PC-9 (cell line): Measurements from ENCODE around the gene AKNAD1. TPM values are rescaled to one million over a fixed set of nuclear protein-coding genes. Genes with fewer than 3 reads are reported as not detected.

Experiments used
- BruUV-seq: library from RNA; stranded (reverse); fragments of 400-500 nt; replicated peaks from 2 replicates; lab custom pipeline; 2021; lab: Mats Ljungman, UMichigan
- CTCF ChIA-PET: fragments of 300-600 bp; sonication (Branson Sonifier 250); formaldehyde crosslinking; loops from one replicate; lab custom pipeline; 2022; ENCODE audit warnings: antibody characterized with exemption; lab: Charles Lee
- POLR2A ChIA-PET: fragments of 300-600 bp; sonication (Branson Sonifier 250); formaldehyde crosslinking; loops from one replicate; lab custom pipeline; 2022; ENCODE audit warnings: antibody characterized with exemption; ENCODE audit not compliant: unreplicated experiment; lab: Charles Lee
- DNase-seq, 2 experiments: peaks; one replicate each; pipeline versions ENCODE4 v3.0.0 to v3.0.0-alpha.2; 2015 to 2022; ENCODE audit warnings: mixed read lengths in 1 of 2
- H2AFZ ChIP-seq: fragments of 200-600 bp; sonication (generic); 2 replicates; pipeline ENCODE4 v1.8.1; 2017; ENCODE audit warnings: antibody characterized with exemption
- H3F3A ChIP-seq: fragments of 200-600 bp; sonication (generic); 2 replicates; pipeline ENCODE4 v1.8.1; 2017; ENCODE audit warnings: antibody characterized with exemption, mild to moderate bottlenecking, low read depth; ENCODE audit not compliant: insufficient read depth
- H3K27ac ChIP-seq: fragments of 200-600 bp; sonication (generic); 2 replicates; pipeline ENCODE4 v1.6.1; 2016; ENCODE audit warnings: mixed run types
- H3K27me3 ChIP-seq: fragments of 200-600 bp; sonication (generic); 2 replicates; pipeline ENCODE4 v1.6.1; 2016; ENCODE audit warnings: low read depth, mixed run types; ENCODE audit not compliant: insufficient read depth
- H3K36me3 ChIP-seq: fragments of 200-600 bp; sonication (generic); 2 replicates; pipeline ENCODE4 v1.6.1; 2016; ENCODE audit warnings: low read depth, mixed run types
- H3K4me1 ChIP-seq: fragments of 200-600 bp; sonication (generic); replicated peaks from 2 replicates; pipeline ENCODE4 v1.6.1; 2016; ENCODE audit warnings: mixed run types; ENCODE audit not compliant: insufficient read depth
- H3K4me2 ChIP-seq: fragments of 200-600 bp; sonication (generic); 2 replicates; pipeline ENCODE4 v1.6.1; 2017; ENCODE audit warnings: mixed run types
- H3K4me3 ChIP-seq: fragments of 200-600 bp; sonication (generic); 2 replicates; pipeline ENCODE4 v1.6.1; 2016; ENCODE audit warnings: mixed run types
- H3K79me2 ChIP-seq: fragments of 200-600 bp; sonication (generic); 2 replicates; pipeline ENCODE4 v1.6.1; 2017; ENCODE audit warnings: low read depth, mixed run types
- H3K9me2 ChIP-seq: fragments of 200-600 bp; sonication (generic); 2 replicates; pipeline ENCODE4 v1.8.1; 2017; ENCODE audit warnings: mild to moderate bottlenecking; ENCODE audit not compliant: insufficient read depth
- H3K9me3 ChIP-seq: fragments of 200-600 bp; sonication (generic); 2 replicates; pipeline ENCODE4 v1.8.1; 2016; ENCODE audit warnings: low read depth; ENCODE audit not compliant: insufficient read depth
- H4K20me1 ChIP-seq: fragments of 200-600 bp; sonication (generic); 2 replicates; pipeline ENCODE4 v1.8.1; 2017; ENCODE audit not compliant: insufficient read depth
- EZH2 ChIP-seq: fragments of 200-600 bp; sonication (generic); IDR thresholded peaks from 2 replicates; pipeline ENCODE4 v1.8.0; 2017; ENCODE audit warnings: antibody characterized with exemption, low read depth
- intact Hi-C: fragments of 100-400 bp; cut with micrococcal nuclease; formaldehyde crosslinking; loops from one replicate; pipeline ENCODE4 v1.10.0; 2022; ENCODE audit not compliant: unreplicated experiment
- total RNA-seq: library from RNA; stranded (reverse); gene quantifications from 2 replicates; pipeline ENCODE4 v1.2.3, GENCODE V29; 2021
- TF ChIP-seq, protein P1 (sequence below): fragments of 200-600 bp; sonication (generic); conservative IDR thresholded peaks from 2 replicates; pipeline ENCODE4 v1.6.1; 2017; ENCODE audit warnings: mixed run types, antibody characterized with exemption, mild to moderate bottlenecking, moderate library complexity

AKNAD1 gene
- total RNA-seq, 1 experiment from 2014 or later, result not detected

DNA sequence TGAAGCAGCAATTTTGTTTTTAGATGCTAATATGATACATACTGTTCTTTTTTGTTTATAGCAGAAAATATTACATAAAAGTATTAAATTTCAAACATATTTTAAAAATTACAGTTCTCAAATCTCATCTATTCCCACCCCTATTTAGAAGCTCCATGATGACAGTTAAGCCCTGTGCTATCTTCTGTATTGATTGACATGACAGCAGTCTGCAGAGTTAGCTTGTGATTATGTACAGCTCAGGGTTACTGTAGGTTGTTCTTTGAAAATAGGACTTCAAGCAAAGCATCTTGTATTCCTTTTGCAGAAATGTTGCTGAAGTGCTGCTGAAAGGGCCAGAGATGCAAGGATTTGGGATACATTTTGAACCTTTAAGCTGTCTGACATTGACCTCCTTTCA is 28.1 kb upstream of the AKNAD1 start:
- no peaks in the 10 kb centered on the region for H3K9me2 ChIP-seq
- ChIA-PET POLR2A (interaction anchor here (0.6 kb wide), 1 partner anchor 222 kb away, joined by 4 read pairs; no protein-coding TSS in a partner anchor), CTCF (no interaction called here)
- no peak overlapping the region for H3K27ac ChIP-seq
- H3K4me2 ChIP-seq, result no peak overlapping the region
- H3K79me2 ChIP-seq, result peaks cover 54% of the 10 kb centered on the region
- TF ChIP-seq, protein P1, sequence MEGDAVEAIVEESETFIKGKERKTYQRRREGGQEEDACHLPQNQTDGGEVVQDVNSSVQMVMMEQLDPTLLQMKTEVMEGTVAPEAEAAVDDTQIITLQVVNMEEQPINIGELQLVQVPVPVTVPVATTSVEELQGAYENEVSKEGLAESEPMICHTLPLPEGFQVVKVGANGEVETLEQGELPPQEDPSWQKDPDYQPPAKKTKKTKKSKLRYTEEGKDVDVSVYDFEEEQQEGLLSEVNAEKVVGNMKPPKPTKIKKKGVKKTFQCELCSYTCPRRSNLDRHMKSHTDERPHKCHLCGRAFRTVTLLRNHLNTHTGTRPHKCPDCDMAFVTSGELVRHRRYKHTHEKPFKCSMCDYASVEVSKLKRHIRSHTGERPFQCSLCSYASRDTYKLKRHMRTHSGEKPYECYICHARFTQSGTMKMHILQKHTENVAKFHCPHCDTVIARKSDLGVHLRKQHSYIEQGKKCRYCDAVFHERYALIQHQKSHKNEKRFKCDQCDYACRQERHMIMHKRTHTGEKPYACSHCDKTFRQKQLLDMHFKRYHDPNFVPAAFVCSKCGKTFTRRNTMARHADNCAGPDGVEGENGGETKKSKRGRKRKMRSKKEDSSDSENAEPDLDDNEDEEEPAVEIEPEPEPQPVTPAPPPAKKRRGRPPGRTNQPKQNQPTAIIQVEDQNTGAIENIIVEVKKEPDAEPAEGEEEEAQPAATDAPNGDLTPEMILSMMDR, result no peak
- TF ChIP-seq EZH2, result no peak
- H3K9me3 ChIP-seq, result no peaks in the 10 kb centered on the region
- H3K4me3 ChIP-seq, result no peak overlapping the region
- intact Hi-C loops, result no loop called here
- H2AFZ ChIP-seq, result no peak overlapping the region
- H4K20me1 ChIP-seq, result no peaks in the 10 kb centered on the region
- BruUV-seq, result no TSS peak
- no peak for DNase-seq
- peaks cover 15% of the 10 kb centered on the region for H3F3A ChIP-seq
- peaks cover 14% of the 10 kb centered on the region; the same call in 1 of the 2 replicates for H3K36me3 ChIP-seq
- H3K4me1 ChIP-seq, result peaks cover 20% of the 10 kb centered on the region
- H3K27me3 ChIP-seq, result no peaks in the 10 kb centered on the region

DNA sequence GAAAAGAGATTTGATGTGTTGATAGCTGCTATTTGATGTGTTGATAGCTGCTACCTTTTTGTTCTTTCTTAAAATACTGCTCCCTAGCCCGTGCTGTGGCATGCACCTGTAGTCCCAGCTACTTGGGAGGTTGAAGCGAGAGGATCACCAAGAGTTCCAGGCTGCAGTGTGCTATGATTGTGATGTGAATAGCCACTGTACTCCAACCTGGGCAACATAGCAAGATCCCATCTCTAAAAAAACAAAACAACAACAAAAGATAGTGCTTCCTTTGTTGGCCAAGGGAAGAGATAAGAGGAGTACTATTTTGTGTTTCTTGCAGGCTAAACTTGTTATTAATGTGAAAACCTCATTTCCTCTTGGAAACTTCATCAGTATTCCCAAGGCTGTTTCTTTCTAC is 25.9 kb upstream of the AKNAD1 start:
- ChIA-PET CTCF (no interaction called here), POLR2A (interaction anchor here (0.7 kb wide), 1 partner anchor 300 kb away, joined by 6 read pairs; no protein-coding TSS in a partner anchor)
- no peaks in the 10 kb centered on the region for H3K9me3 ChIP-seq
- H3K4me1 ChIP-seq, result peaks cover 41% of the 10 kb centered on the region
- H4K20me1 ChIP-seq, result no peaks in the 10 kb centered on the region
- intact Hi-C loops, result no loop called here
- H3K4me2 ChIP-seq, result no peak overlapping the region
- peaks cover 74% of the 10 kb centered on the region for H3K79me2 ChIP-seq
- H3K9me2 ChIP-seq, result no peaks in the 10 kb centered on the region
- TF ChIP-seq, protein P1, result no peak
- no peak for TF ChIP-seq EZH2
- peaks cover 10% of the 10 kb centered on the region; the same call in 1 of the 2 replicates for H3K36me3 ChIP-seq
- BruUV-seq, result no TSS peak
- H3K27me3 ChIP-seq, result no peaks in the 10 kb centered on the region
- peaks cover 17% of the 10 kb centered on the region for H3F3A ChIP-seq
- no peak for DNase-seq
- no peak overlapping the region for H3K27ac ChIP-seq
- no peak overlapping the region for H2AFZ ChIP-seq
- no peak overlapping the region for H3K4me3 ChIP-seq

DNA sequence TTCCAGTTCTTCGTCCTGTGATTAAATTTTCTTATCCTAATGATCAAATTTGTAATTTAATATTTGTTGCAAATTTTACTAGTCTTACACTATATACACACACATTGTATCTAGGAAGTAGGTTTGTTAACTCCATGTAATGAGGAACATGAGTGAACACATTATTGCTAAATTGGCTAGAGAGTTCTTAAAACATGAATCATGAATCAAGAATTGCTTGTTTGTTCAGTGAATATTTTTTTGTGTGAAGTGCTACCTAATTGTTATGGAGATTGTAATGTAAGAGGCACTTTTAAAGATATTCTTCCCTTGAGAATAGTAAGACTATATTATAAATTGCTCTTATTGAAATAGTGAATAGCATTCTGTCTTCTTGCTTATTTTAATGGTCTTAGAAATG is 24.5 kb upstream of the AKNAD1 start:
- BruUV-seq, result no TSS peak
- ChIA-PET CTCF (no interaction called here), POLR2A (no interaction called here)
- Histone ChIP-seq H3K4me3 (peak overlapping the region; percentile 0; the same call in 1 of the 2 replicates), H3K9me3 (no peaks in the 10 kb centered on the region), H2AFZ (no peak overlapping the region), H4K20me1 (no peaks in the 10 kb centered on the region), H3K4me1 (peaks cover 42% of the 10 kb centered on the region), H3K27ac (peak overlapping the region; percentile 56), H3K9me2 (no peaks in the 10 kb centered on the region), H3K36me3 (peaks cover 7% of the 10 kb centered on the region; the same call in 1 of the 2 replicates), H3K4me2 (peak overlapping the region; percentile 37), H3F3A (peaks cover 17% of the 10 kb centered on the region), H3K79me2 (peaks cover 82% of the 10 kb centered on the region), H3K27me3 (no peaks in the 10 kb centered on the region)
- intact Hi-C loops, result no loop called here
- TF ChIP-seq, protein P1, result no peak
- TF ChIP-seq EZH2, result no peak
- DNase-seq, result peak in 1 of 2 experiments; percentile 94
